Astrocyte (in vitro differentiated cells and primary cell): ENCODE measurements around the gene NKAIN2.

Experiments
- CTCF ChIP-seq: IDR thresholded peaks from 2 replicates; pipeline ENCODE4 v1.5.1; 2011; ENCODE audit warnings: low read depth, mild to moderate bottlenecking, inconsistent platforms, low read length, moderate library complexity; ENCODE audit not compliant: insufficient read depth
- EZH2 ChIP-seq: IDR thresholded peaks from 2 replicates; pipeline ENCODE4 v1.6.1; 2012; ENCODE audit warnings: mild to moderate bottlenecking, low read length, inconsistent platforms; ENCODE audit not compliant: insufficient read depth

GRCh38 chr6:123945386-123945785, 141.7 kb downstream of the NKAIN2 start:
- TF ChIP-seq CTCF (no peak), EZH2 (no peak)
